ENCODE results near the gene GPX6. TPM values are rescaled to one million over a fixed set of nuclear protein-coding genes. Genes with fewer than 3 reads are reported as not detected.
A peak's percentile ranks its signal among the peaks of the same experiment; 100 is the strongest.
"Not testable (repeated sequence)": the region's sequence is repeated elsewhere in the genome, so short reads cannot be mapped to it uniquely, and the experiment has no call there.

Gene GPX6
- total RNA-seq, 2 donors from 2014 or later = not detected

GRCh38 chr6:28517964-28518363 is 2.4 kb upstream of the GPX6 start:
- H3K4me3 ChIP-seq (ENCODE audit: low read length) = no peak overlapping the region
- Mint-ChIP-seq H3K27me3 (ENCODE audit: insufficient read depth) (peaks cover 24% of the 10 kb centered on the region), H3K4me1 (peaks cover 9% of the 10 kb centered on the region), H3K36me3 (ENCODE audit: low read depth) (no peaks in the 10 kb centered on the region), H3K4me3 (no peak overlapping the region), H3K9me3 (no peaks in the 10 kb centered on the region), H3K27ac (no peak overlapping the region)
- 86 to 92% methylated on average over 1 to 2 of the region's 2 CpGs for WGBS, 2 experiments (ENCODE audit: insufficient coverage in 1 of 2, insufficient read length in 1 of 2)
- DNase-seq = no peak
- no peak for TF ChIP-seq CTCF (conservative IDR thresholded peaks at IDR 0.05)
- H3K9me3 ChIP-seq (ENCODE audit: control insufficient read depth, low read length) = no peaks in the 10 kb centered on the region
- peaks cover 7% of the 10 kb centered on the region for H3K27me3 ChIP-seq (ENCODE audit: control insufficient read depth, insufficient read depth, low read length, poor library complexity, severe bottlenecking)
- H3K27ac ChIP-seq (ENCODE audit: low read depth, low read length) = no peak overlapping the region
- H3K36me3 ChIP-seq (ENCODE audit: control insufficient read depth, insufficient read depth, low read length) = no peaks in the 10 kb centered on the region
- no peak overlapping the region for H3K9ac ChIP-seq (ENCODE audit: extremely low read depth, low read length, poor library complexity, severe bottlenecking)
- peaks cover 8% of the 10 kb centered on the region for H3K4me1 ChIP-seq (ENCODE audit: control insufficient read depth, insufficient read depth, low read length)

DNA sequence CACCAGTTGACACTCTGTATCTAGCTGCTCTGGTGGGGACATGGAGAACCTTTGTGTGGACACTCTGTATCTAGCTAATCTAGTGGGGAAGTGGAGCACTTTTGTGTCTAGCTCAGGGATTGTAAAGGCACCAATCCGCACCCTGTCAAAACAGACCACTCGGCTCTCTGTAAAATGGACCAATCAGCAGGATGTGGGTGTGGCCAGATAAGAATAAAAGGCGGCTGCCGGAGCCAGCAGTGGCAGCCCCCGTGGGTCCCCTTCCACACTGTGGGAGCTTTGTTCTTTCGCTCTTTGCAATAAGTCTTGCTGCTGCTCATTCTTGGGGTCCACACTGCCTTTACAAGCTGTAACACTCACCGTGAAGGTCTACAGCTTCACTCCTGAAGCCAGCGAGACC is 3.2 kb downstream of the GPX6 start:
- H3K36me3 Mint-ChIP-seq (ENCODE audit: low read depth); H3K9me3 ChIP-seq (ENCODE audit: control insufficient read depth, low read length); H3K4me1 ChIP-seq (ENCODE audit: control insufficient read depth, insufficient read depth, low read length); H3K4me3 ChIP-seq (ENCODE audit: low read length); H3K9ac ChIP-seq (ENCODE audit: extremely low read depth, low read length, poor library complexity, severe bottlenecking); H3K9me3 Mint-ChIP-seq; H3K4me1 Mint-ChIP-seq; H3K27ac Mint-ChIP-seq; H3K36me3 ChIP-seq (ENCODE audit: control insufficient read depth, insufficient read depth, low read length); H3K27me3 ChIP-seq (ENCODE audit: control insufficient read depth, insufficient read depth, low read length, poor library complexity, severe bottlenecking); H3K27ac ChIP-seq (ENCODE audit: low read depth, low read length); H3K4me3 Mint-ChIP-seq: not testable (repeated sequence)
- DNase-seq = peak; percentile 34
- WGBS, 2 experiments (ENCODE audit: insufficient coverage in 1 of 2, insufficient read length in 1 of 2) = 90 to 96% methylated on average over 7 to 8 of the region's 8 CpGs
- H3K27me3 Mint-ChIP-seq (ENCODE audit: insufficient read depth) = peaks cover 19% of the 10 kb centered on the region

GRCh38 chr6:28511628-28512300 is 3.8 kb downstream of the GPX6 start:
- no peak overlapping the region for H3K27ac Mint-ChIP-seq
- no peaks in the 10 kb centered on the region for H3K36me3 Mint-ChIP-seq (ENCODE audit: low read depth)
- WGBS, 2 experiments (ENCODE audit: insufficient coverage in 1 of 2, insufficient read length in 1 of 2) = 95 to 97% methylated on average over 28 to 51 of the region's 51 CpGs
- H3K27ac ChIP-seq (ENCODE audit: low read depth, low read length) = no peak overlapping the region
- H3K9ac ChIP-seq (ENCODE audit: extremely low read depth, low read length, poor library complexity, severe bottlenecking) = no peak overlapping the region
- H3K4me1 Mint-ChIP-seq = no peaks in the 10 kb centered on the region
- H3K9me3 Mint-ChIP-seq = peaks cover 6% of the 10 kb centered on the region
- no peaks in the 10 kb centered on the region for H3K9me3 ChIP-seq (ENCODE audit: control insufficient read depth, low read length)
- no peaks in the 10 kb centered on the region for H3K4me1 ChIP-seq (ENCODE audit: control insufficient read depth, insufficient read depth, low read length)
- no peak overlapping the region for H3K4me3 ChIP-seq (ENCODE audit: low read length)
- H3K4me3 Mint-ChIP-seq = no peak overlapping the region
- no peaks in the 10 kb centered on the region for H3K27me3 ChIP-seq (ENCODE audit: control insufficient read depth, insufficient read depth, low read length, poor library complexity, severe bottlenecking)
- TF ChIP-seq CTCF (conservative IDR thresholded peaks at IDR 0.05) = no peak
- H3K27me3 Mint-ChIP-seq (ENCODE audit: insufficient read depth) = peaks cover 16% of the 10 kb centered on the region
- peak; percentile 31 for DNase-seq
- no peaks in the 10 kb centered on the region for H3K36me3 ChIP-seq (ENCODE audit: control insufficient read depth, insufficient read depth, low read length)

Data from endodermal cell (in vitro differentiated cells).